ENCODE results near the gene NADK2. TPM values are rescaled to one million over a fixed set of nuclear protein-coding genes. Genes with fewer than 3 reads are reported as not detected.
"Not testable (repeated sequence)": the region's sequence is repeated elsewhere in the genome, so short reads cannot be mapped to it uniquely, and the experiment has no call there.

The NADK2 gene
- total RNA-seq (27.9 TPM), polyA plus RNA-seq (ENCODE audit: insufficient read depth, low read depth, low replicate concordance) (15.4 TPM)
- long read RNA-seq, donor 1, transcript NADK2-202 (12 exons, 2,243 nt), result major isoform, 7 of 8 reads
- long read RNA-seq, donor 1, partial matches to known transcripts, result 0 of 8 reads
- long read RNA-seq, donor 1, other reads (novel, unspliced or antisense), result 0 of 8 reads
- long read RNA-seq, donor 2, partial matches to known transcripts, result 0 of 3 reads
- long read RNA-seq, donor 2, other reads (novel, unspliced or antisense), result 0 of 3 reads
- long read RNA-seq, donor 3, transcript NADK2-202 (12 exons, 2,243 nt), result major isoform, 8 of 8 reads
- long read RNA-seq, donor 3, partial matches to known transcripts, result 0 of 8 reads
- long read RNA-seq, donor 3, other reads (novel, unspliced or antisense), result 0 of 8 reads
- long read RNA-seq, donor 4, transcript NADK2-202 (12 exons, 2,243 nt), result major isoform, 5 of 5 reads
- long read RNA-seq, donor 4, partial matches to known transcripts, result 0 of 5 reads
- long read RNA-seq, donor 4, other reads (novel, unspliced or antisense), result 0 of 5 reads
- long read RNA-seq, donor 5, result 0 reads
- long read RNA-seq, donor 6, partial matches to known transcripts, result 0 of 1 reads
- long read RNA-seq, donor 6, other reads (novel, unspliced or antisense), result 0 of 1 reads
- long read RNA-seq, donor 7, transcript NADK2-202 (12 exons, 2,243 nt), result major isoform, 8 of 13 reads
- long read RNA-seq, donor 7, partial matches to known transcripts, result 0 of 13 reads
- long read RNA-seq, donor 7, other reads (novel, unspliced or antisense), result 5 of 13 reads
- long read RNA-seq, donor 8, partial matches to known transcripts, result 0 of 3 reads
- long read RNA-seq, donor 8, other reads (novel, unspliced or antisense), result 0 of 3 reads
- long read RNA-seq, donor 9, result 0 reads
- long read RNA-seq, donor 10, partial matches to known transcripts, result 0 of 4 reads
- long read RNA-seq, donor 10, other reads (novel, unspliced or antisense), result 0 of 4 reads

- Histone ChIP-seq H3K27ac (ENCODE audit: low read depth in 2 of 2, low read length in 2 of 2) (peak within 1 kb of the TSS; percentile 92 to 93), H3K9ac (ENCODE audit: low read length in 3 of 3) (peak within 1 kb of the TSS; percentile 59 to 98 (median 80)), H3K27me3 (ENCODE audit: control insufficient read depth, insufficient read depth, low read length) (no peaks in the 10 kb centered on the region), H3K4me1 (ENCODE audit: control insufficient read depth in 2 of 3, insufficient read depth in 2 of 3, low read depth in 1 of 3, low read length in 3 of 3) (peaks cover 4 to 22% (median 13%) of the 10 kb centered on the region in 3 donors), H3K4me3 (ENCODE audit: low read length in 3 of 3) (peak within 1 kb of the TSS; percentile 77 to 78 (median 78)), H3K9me3 (ENCODE audit: control insufficient read depth in 2 of 3, insufficient read depth in 1 of 3, low read length in 3 of 3) (no peaks in the 10 kb centered on the region), H3K36me3 (ENCODE audit: control insufficient read depth in 2 of 3, insufficient read depth in 3 of 3, low read length in 3 of 3) (no peaks in the 10 kb centered on the region)
- DNase-seq (peak; percentile 98 to 99 (median 98)), FAIRE-seq (peak; percentile 84)
- intact Hi-C loops (cut with DNase I), result no loop called here
- peak; percentile 41 for TF ChIP-seq CTCF (IDR thresholded peaks at IDR 0.05; ENCODE audit: borderline replicate concordance, extremely low read depth, insufficient read depth)
Observed at GRCh38 chr5:36241631-36242533, at the start of gene NADK2. TSS of gene NADK2 (minus strand) at chr5:36241925. CDS start at chr5:36241798, 127 bp downstream.

GRCh38 chr5:36285837-36286615 is 44.3 kb upstream of the NADK2 start:
- DNase-seq (no peak), FAIRE-seq (no peak)
- Histone ChIP-seq H3K9me3 (ENCODE audit: control insufficient read depth in 2 of 3, insufficient read depth in 1 of 3, low read length in 3 of 3) (no peaks in the 10 kb centered on the region), H3K9ac (ENCODE audit: low read length in 3 of 3) (no peak overlapping the region), H3K4me3 (ENCODE audit: low read length in 3 of 3) (no peak overlapping the region), H3K27me3 (ENCODE audit: control insufficient read depth, insufficient read depth, low read length) (no peaks in the 10 kb centered on the region), H3K4me1 (ENCODE audit: control insufficient read depth in 2 of 3, insufficient read depth in 2 of 3, low read depth in 1 of 3, low read length in 3 of 3) (no peaks in the 10 kb centered on the region), H3K27ac (ENCODE audit: low read depth in 2 of 2, low read length in 2 of 2) (no peak overlapping the region), H3K36me3 (ENCODE audit: control insufficient read depth in 2 of 3, insufficient read depth in 3 of 3, low read length in 3 of 3) (no peaks in the 10 kb centered on the region)
- intact Hi-C loops (cut with DNase I), result no loop called here
- TF ChIP-seq CTCF (IDR thresholded peaks at IDR 0.05; ENCODE audit: borderline replicate concordance, extremely low read depth, insufficient read depth), result no peak

GRCh38 chr5:36283775-36284174 is 42.0 kb upstream of the NADK2 start:
- H3K36me3 ChIP-seq (ENCODE audit: control insufficient read depth in 2 of 3, insufficient read depth in 3 of 3, low read length in 3 of 3); H3K4me3 ChIP-seq (ENCODE audit: low read length in 3 of 3); H3K9ac ChIP-seq (ENCODE audit: low read length in 3 of 3); FAIRE-seq; DNase-seq; H3K27me3 ChIP-seq (ENCODE audit: control insufficient read depth, insufficient read depth, low read length); intact Hi-C loops (cut with DNase I); H3K9me3 ChIP-seq (ENCODE audit: control insufficient read depth in 2 of 3, insufficient read depth in 1 of 3, low read length in 3 of 3); H3K4me1 ChIP-seq (ENCODE audit: control insufficient read depth in 2 of 3, insufficient read depth in 2 of 3, low read depth in 1 of 3, low read length in 3 of 3): not testable (repeated sequence)
- peak overlapping the region in 1 of 2 donors; percentile 13 for H3K27ac ChIP-seq (ENCODE audit: low read depth in 2 of 2, low read length in 2 of 2)
